Neural cell (in vitro differentiated cells): Measurements from ENCODE around the gene FLT3. TPM values are rescaled to one million over a fixed set of nuclear protein-coding genes. Genes with fewer than 3 reads are reported as not detected.
A peak's percentile ranks its signal among the peaks of the same experiment; 100 is the strongest.

Experiments
- H2AFZ ChIP-seq: fragments of 200-600, 300-800 bp; sonication (generic), shearing (Covaris generic); 2 replicates; pipeline ENCODE4 v1.6.0; 2014; ENCODE audit warnings: low read depth, mild to moderate bottlenecking, antibody characterized with exemption, low read length, moderate library complexity
- H3F3A ChIP-seq: fragments of 200-600 bp; shearing (Covaris generic); 2 replicates; pipeline ENCODE4 v1.6.1; 2016; ENCODE audit warnings: mild to moderate bottlenecking, moderate library complexity, mixed read lengths, antibody characterized with exemption, low read length; ENCODE audit not compliant: insufficient read depth, poor library complexity, severe bottlenecking
- H3K27ac ChIP-seq: fragments of 200-600, 300-800 bp; sonication (generic), shearing (Covaris generic); 2 replicates; pipeline ENCODE4 v1.5.1; 2014; ENCODE audit warnings: mild to moderate bottlenecking, low read length, moderate library complexity
- H3K27me3 ChIP-seq: fragments of 300-800, 200-600 bp; sonication (generic), shearing (Covaris generic); 2 replicates; pipeline ENCODE4 v1.6.0; 2014; ENCODE audit warnings: mild to moderate bottlenecking, low read depth, low read length, moderate library complexity; ENCODE audit not compliant: insufficient read depth
- H3K36me3 ChIP-seq: fragments of 300-800, 200-600 bp; sonication (generic), shearing (Covaris generic); 2 replicates; pipeline ENCODE4 v1.5.1; 2014; ENCODE audit warnings: mild to moderate bottlenecking, antibody characterized with exemption, low read length, moderate library complexity; ENCODE audit not compliant: insufficient read depth
- H3K4me2 ChIP-seq: fragments of 300-800, 200-600 bp; sonication (generic), shearing (Covaris generic); 2 replicates; pipeline ENCODE4 v1.6.0; 2014; ENCODE audit warnings: mild to moderate bottlenecking, low read length
- H3K4me3 ChIP-seq: fragments of 300-800, 200-600 bp; sonication (generic), shearing (Covaris generic); 2 replicates; pipeline ENCODE4 v1.5.1; 2014; ENCODE audit warnings: mild to moderate bottlenecking, low read length, moderate library complexity
- H3K79me2 ChIP-seq: fragments of 200-600 bp; shearing (Covaris generic); replicated peaks from 2 replicates; pipeline ENCODE4 v1.6.0; 2014; ENCODE audit warnings: mild to moderate bottlenecking, low read length, moderate library complexity; ENCODE audit not compliant: insufficient read depth
- H3K9ac ChIP-seq: fragments of 300-800, 200-600 bp; sonication (generic), shearing (Covaris generic); 2 replicates; pipeline ENCODE4 v1.6.1; 2016; ENCODE audit warnings: mild to moderate bottlenecking, low read length, mixed read lengths
- H3K9me2 ChIP-seq: fragments of 200-600 bp; shearing (Covaris generic); 2 replicates; pipeline ENCODE4 v1.6.1; 2016; ENCODE audit warnings: mild to moderate bottlenecking, low read length, mixed read lengths; ENCODE audit not compliant: insufficient read depth
- H3K9me3 ChIP-seq: fragments of 200-600, 300-800 bp; sonication (generic), shearing (Covaris generic); 2 replicates; pipeline ENCODE4 v1.6.1; 2016; ENCODE audit warnings: mild to moderate bottlenecking, mixed run types, low read length, moderate library complexity, mixed read lengths
- H4K20me1 ChIP-seq: fragments of 200-600 bp; shearing (Covaris generic); 2 replicates; pipeline ENCODE4 v1.6.1; 2016; ENCODE audit warnings: mild to moderate bottlenecking, mixed run types; ENCODE audit not compliant: insufficient read depth
- EP300 ChIP-seq: fragments of 450-650 bp; conservative IDR thresholded peaks from 2 replicates; pipeline ENCODE4 v1.6.1; 2014; ENCODE audit warnings: antibody characterized with exemption, mild to moderate bottlenecking, moderate library complexity; ENCODE audit not compliant: poor library complexity, severe bottlenecking
- EZH2 ChIP-seq: fragments of 200-600, 300-800 bp; shearing (Covaris generic), sonication (generic); IDR thresholded peaks from 2 replicates; pipeline ENCODE4 v1.6.1; 2014; ENCODE audit warnings: antibody characterized with exemption, low read length, borderline replicate concordance, mild to moderate bottlenecking; ENCODE audit not compliant: insufficient read depth, poor library complexity, severe bottlenecking
- POLR2AphosphoS5 ChIP-seq: IDR thresholded peaks from 2 replicates; pipeline ENCODE4 v1.6.1; 2012
- RAD21 ChIP-seq: fragments of 450-650 bp; conservative IDR thresholded peaks from 2 replicates; pipeline ENCODE4 v1.6.1; 2014; ENCODE audit warnings: antibody characterized with exemption, mild to moderate bottlenecking, moderate library complexity
- SMC3 ChIP-seq: fragments of 450-650 bp; conservative IDR thresholded peaks from 2 replicates; pipeline ENCODE4 v1.6.1; 2014; ENCODE audit warnings: antibody characterized with exemption, mild to moderate bottlenecking, moderate library complexity; ENCODE audit not compliant: poor library complexity
- TAF1 ChIP-seq: IDR thresholded peaks from 2 replicates; pipeline ENCODE4 v1.6.1; 2012; ENCODE audit warnings: low read depth
- polyA plus RNA-seq: library from polyadenylated mRNA; depleted of rRNA; stranded (reverse); fragments of >200 nt; gene quantifications from 2 replicates; pipeline ENCODE4 v1.2.3, GENCODE V29; 2014
- TF ChIP-seq, protein P1 (sequence below): fragments of 450-650 bp; IDR thresholded peaks from 2 replicates; pipeline ENCODE4 v1.5.1; 2014; ENCODE audit warnings: antibody characterized with exemption, mild to moderate bottlenecking, moderate library complexity; ENCODE audit not compliant: poor library complexity, severe bottlenecking
- TF ChIP-seq, protein P2 (sequence below): IDR thresholded peaks from 2 replicates; pipeline ENCODE4 v1.6.1; 2012; ENCODE audit warnings: borderline replicate concordance

FLT3 gene
- polyA plus RNA-seq, 1 donor from 2014 or later, result 0.41 TPM

DNA sequence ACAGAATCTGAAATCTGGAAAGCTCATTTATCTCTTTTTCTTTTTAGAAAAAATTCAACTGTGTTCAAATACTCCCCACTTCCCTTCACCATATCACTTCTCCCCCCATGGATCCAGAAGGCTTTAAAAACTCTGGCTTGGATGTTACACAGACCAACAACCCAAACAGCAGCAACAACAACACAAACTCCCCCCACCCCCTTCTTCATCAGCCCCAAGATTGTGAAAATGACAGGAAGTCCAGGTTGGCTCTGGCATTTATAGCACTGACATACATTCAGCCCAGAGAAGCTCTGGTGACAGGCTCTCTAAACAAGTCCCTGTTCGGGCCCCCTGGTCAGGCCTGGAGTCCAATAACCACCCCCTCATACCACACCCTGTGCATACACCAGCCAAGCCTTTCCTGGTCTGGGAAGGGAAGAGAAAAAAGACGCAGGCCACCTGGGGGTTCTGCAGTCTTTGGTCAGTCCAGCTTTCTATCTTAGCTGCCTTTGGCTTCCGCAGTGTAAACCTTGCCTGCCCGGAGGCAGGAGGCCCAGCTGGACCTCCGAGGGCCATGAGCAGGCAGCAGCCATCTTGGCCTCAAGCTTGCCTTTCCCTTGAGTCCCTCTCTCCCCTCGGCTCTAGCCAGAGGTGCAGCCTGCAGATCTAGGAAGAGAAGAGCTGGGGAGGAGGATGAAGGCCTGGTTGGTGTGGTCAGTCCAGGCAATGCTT is 138.1 kb downstream of the FLT3 start:
- peaks cover 100% of the 10 kb centered on the region for H3K27me3 ChIP-seq
- TF ChIP-seq POLR2AphosphoS5, result no peak
- no peak for TF ChIP-seq RAD21
- TF ChIP-seq, protein P1, sequence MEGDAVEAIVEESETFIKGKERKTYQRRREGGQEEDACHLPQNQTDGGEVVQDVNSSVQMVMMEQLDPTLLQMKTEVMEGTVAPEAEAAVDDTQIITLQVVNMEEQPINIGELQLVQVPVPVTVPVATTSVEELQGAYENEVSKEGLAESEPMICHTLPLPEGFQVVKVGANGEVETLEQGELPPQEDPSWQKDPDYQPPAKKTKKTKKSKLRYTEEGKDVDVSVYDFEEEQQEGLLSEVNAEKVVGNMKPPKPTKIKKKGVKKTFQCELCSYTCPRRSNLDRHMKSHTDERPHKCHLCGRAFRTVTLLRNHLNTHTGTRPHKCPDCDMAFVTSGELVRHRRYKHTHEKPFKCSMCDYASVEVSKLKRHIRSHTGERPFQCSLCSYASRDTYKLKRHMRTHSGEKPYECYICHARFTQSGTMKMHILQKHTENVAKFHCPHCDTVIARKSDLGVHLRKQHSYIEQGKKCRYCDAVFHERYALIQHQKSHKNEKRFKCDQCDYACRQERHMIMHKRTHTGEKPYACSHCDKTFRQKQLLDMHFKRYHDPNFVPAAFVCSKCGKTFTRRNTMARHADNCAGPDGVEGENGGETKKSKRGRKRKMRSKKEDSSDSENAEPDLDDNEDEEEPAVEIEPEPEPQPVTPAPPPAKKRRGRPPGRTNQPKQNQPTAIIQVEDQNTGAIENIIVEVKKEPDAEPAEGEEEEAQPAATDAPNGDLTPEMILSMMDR, result no peak
- TF ChIP-seq EZH2, result no peak
- no peak for TF ChIP-seq SMC3
- no peak for TF ChIP-seq EP300
- TF ChIP-seq, protein P2, sequence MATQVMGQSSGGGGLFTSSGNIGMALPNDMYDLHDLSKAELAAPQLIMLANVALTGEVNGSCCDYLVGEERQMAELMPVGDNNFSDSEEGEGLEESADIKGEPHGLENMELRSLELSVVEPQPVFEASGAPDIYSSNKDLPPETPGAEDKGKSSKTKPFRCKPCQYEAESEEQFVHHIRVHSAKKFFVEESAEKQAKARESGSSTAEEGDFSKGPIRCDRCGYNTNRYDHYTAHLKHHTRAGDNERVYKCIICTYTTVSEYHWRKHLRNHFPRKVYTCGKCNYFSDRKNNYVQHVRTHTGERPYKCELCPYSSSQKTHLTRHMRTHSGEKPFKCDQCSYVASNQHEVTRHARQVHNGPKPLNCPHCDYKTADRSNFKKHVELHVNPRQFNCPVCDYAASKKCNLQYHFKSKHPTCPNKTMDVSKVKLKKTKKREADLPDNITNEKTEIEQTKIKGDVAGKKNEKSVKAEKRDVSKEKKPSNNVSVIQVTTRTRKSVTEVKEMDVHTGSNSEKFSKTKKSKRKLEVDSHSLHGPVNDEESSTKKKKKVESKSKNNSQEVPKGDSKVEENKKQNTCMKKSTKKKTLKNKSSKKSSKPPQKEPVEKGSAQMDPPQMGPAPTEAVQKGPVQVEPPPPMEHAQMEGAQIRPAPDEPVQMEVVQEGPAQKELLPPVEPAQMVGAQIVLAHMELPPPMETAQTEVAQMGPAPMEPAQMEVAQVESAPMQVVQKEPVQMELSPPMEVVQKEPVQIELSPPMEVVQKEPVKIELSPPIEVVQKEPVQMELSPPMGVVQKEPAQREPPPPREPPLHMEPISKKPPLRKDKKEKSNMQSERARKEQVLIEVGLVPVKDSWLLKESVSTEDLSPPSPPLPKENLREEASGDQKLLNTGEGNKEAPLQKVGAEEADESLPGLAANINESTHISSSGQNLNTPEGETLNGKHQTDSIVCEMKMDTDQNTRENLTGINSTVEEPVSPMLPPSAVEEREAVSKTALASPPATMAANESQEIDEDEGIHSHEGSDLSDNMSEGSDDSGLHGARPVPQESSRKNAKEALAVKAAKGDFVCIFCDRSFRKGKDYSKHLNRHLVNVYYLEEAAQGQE, result no peak
- H3K4me3 ChIP-seq, result no peak overlapping the region
- no peaks in the 10 kb centered on the region for H3K9me2 ChIP-seq
- no peaks in the 10 kb centered on the region for H3K9me3 ChIP-seq
- H3F3A ChIP-seq, result no peaks in the 10 kb centered on the region
- no peak overlapping the region for H3K4me2 ChIP-seq
- H3K79me2 ChIP-seq, result no peaks in the 10 kb centered on the region
- H3K27ac ChIP-seq, result no peak overlapping the region
- no peaks in the 10 kb centered on the region for H4K20me1 ChIP-seq
- H2AFZ ChIP-seq, result no peak overlapping the region
- no peaks in the 10 kb centered on the region for H3K36me3 ChIP-seq
- H3K9ac ChIP-seq, result no peak overlapping the region

DNA sequence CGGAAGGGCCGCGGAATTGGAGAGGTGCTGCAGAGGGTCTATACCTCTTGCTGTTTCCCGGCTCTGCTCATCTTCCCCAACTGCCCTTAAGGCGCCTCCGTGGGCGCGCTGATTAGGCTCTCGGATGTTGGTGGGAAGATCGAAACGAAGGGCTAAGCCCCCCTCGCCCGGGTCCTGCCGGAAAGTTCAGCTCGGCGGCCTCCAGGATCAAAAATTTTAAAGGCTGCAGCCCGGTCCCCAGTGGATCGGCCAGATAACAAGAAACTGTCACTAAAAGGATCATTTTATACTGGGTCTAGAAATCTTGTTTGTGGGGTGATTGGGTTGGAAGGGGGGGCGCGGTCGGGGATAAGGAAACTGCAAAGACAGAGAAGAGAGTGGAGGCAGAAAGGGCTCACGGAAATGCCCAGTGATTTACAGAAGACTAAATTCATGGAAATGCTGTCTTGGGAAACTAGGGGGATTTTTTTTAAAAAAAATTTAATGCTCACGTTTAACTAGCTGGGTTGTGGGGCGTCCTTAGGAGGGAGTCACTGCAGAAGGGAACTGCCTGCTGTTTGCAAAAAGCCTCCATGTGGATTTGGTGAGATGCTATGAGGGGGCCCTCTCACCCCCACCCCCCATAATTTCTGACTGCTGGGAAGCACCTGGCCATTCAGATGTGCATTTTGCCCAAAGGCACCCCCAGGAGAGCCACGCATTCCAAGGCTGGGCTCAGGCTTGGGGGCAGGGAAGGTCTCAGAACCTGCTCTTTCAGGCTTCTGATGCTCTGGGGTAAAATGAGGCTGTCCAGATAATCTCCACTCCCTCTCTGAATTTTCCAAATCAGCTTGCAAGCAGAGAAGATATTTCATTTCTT is 138.9 kb downstream of the FLT3 start:
- Histone ChIP-seq H3K79me2 (no peaks in the 10 kb centered on the region), H3K36me3 (no peaks in the 10 kb centered on the region), H3K9ac (no peak overlapping the region), H3F3A (no peaks in the 10 kb centered on the region), H3K9me2 (no peaks in the 10 kb centered on the region), H4K20me1 (no peaks in the 10 kb centered on the region), H3K27ac (no peak overlapping the region), H2AFZ (no peak overlapping the region), H3K4me2 (no peak overlapping the region), H3K4me3 (no peak overlapping the region), H3K27me3 (peaks cover 100% of the 10 kb centered on the region), H3K9me3 (no peaks in the 10 kb centered on the region)
- TF ChIP-seq, protein P2, result no peak
- TF ChIP-seq TAF1, result no peak
- TF ChIP-seq EZH2, result peak; percentile 39
- no peak for TF ChIP-seq RAD21
- TF ChIP-seq POLR2AphosphoS5, result no peak
